NCI-H146 treated with DMSO at 0.1 percent for 48 hours (cell line): ENCODE results near the gene BLTP3A.
"Not testable (repeated sequence)": the region's sequence is repeated elsewhere in the genome, so short reads cannot be mapped to it uniquely, and the experiment has no call there.

ENCODE experiments used
- DNase-seq: peaks from one replicate; lab custom pipeline; 2025; ENCODE audit not compliant: unreplicated experiment; lab: John Stamatoyannopoulos, UW

Gene BLTP3A

GRCh38 chr6:34788111-34788510 is 3.8 kb upstream of the BLTP3A start:
- no peak for DNase-seq

GRCh38 chr6:34791164-34791700 is 651 bp upstream of the BLTP3A start:
- DNase-seq: peak; percentile 44

GRCh38 chr6:34792605-34793500 is 970 bp downstream of the BLTP3A start:
- DNase-seq: peak; percentile 32

- DNase-seq: no peak
Measured at GRCh38 chr6:34793877-34794276, 2.0 kb downstream of the BLTP3A start.

- DNase-seq: no peak
Measured at GRCh38 chr6:34795836-34796425, 4.0 kb downstream of the BLTP3A start.

- no peak for DNase-seq
Measured at GRCh38 chr6:34798057-34798456, 6.2 kb downstream of the BLTP3A start.

GRCh38 chr6:34799547-34799946 is 7.7 kb downstream of the BLTP3A start:
- DNase-seq: no peak

GRCh38 chr6:34804543-34804942 is 12.7 kb downstream of the BLTP3A start:
- no peak for DNase-seq

- not testable (repeated sequence) for DNase-seq
Measured at GRCh38 chr6:34805074-34805473, 13.2 kb downstream of the BLTP3A start.

- no peak for DNase-seq
Measured at GRCh38 chr6:34806738-34807453, 15.0 kb downstream of the BLTP3A start.

- not testable (repeated sequence) for DNase-seq
Measured at GRCh38 chr6:34808473-34808872, 16.6 kb downstream of the BLTP3A start.

- not testable (repeated sequence) for DNase-seq
Measured at GRCh38 chr6:34809419-34809818, 17.5 kb downstream of the BLTP3A start.

- DNase-seq: no peak
Measured at GRCh38 chr6:34810017-34810882, 18.4 kb downstream of the BLTP3A start.

GRCh38 chr6:34810936-34811632 is 19.2 kb downstream of the BLTP3A start:
- DNase-seq: no peak

GRCh38 chr6:34813028-34813713 is 21.3 kb downstream of the BLTP3A start:
- DNase-seq: no peak

GRCh38 chr6:34816635-34817301 is 24.9 kb downstream of the BLTP3A start:
- DNase-seq: no peak

- no peak for DNase-seq
Measured at GRCh38 chr6:34817446-34817845, 25.6 kb downstream of the BLTP3A start.

GRCh38 chr6:34818872-34819570 is 27.1 kb downstream of the BLTP3A start:
- DNase-seq: not testable (repeated sequence)
